Neural progenitor cell (in vitro differentiated cells): Measurements from ENCODE around the gene PHRF1. TPM values are rescaled to one million over a fixed set of nuclear protein-coding genes. Genes with fewer than 3 reads are reported as not detected.

ENCODE experiments used
- DNase-seq: peaks from one replicate; pipeline ENCODE4 v3.0.0-alpha.2; 2016; ENCODE audit warnings: low spot score
- H2AFZ ChIP-seq: fragments of 200-600 bp; sonication (generic); replicated peaks from 2 replicates; pipeline ENCODE4 v1.6.1; 2016; ENCODE audit warnings: antibody characterized with exemption
- H3F3A ChIP-seq: fragments of 200-600 bp; sonication (generic); 2 replicates; pipeline ENCODE4 v1.6.1; 2016; ENCODE audit warnings: antibody characterized with exemption, low read depth
- H3K27ac ChIP-seq: fragments of 200-600 bp; sonication (generic); 2 replicates; pipeline ENCODE4 v1.5.1; 2016; ENCODE audit warnings: mild to moderate bottlenecking
- H3K27me3 ChIP-seq: fragments of 200-600 bp; sonication (generic); 2 replicates; pipeline ENCODE4 v1.6.1; 2016; ENCODE audit warnings: mild to moderate bottlenecking, moderate library complexity
- H3K36me3 ChIP-seq: fragments of 200-600 bp; sonication (generic); 2 replicates; pipeline ENCODE4 v1.5.1; 2016
- H3K4me1 ChIP-seq: fragments of 200-600 bp; sonication (generic); 2 replicates; pipeline ENCODE4 v1.6.1; 2016; ENCODE audit warnings: mixed run types
- H3K4me2 ChIP-seq: fragments of 200-600 bp; sonication (generic); 2 replicates; pipeline ENCODE4 v1.6.1; 2016
- H3K4me3 ChIP-seq: fragments of 200-600 bp; sonication (generic); 2 replicates; pipeline ENCODE4 v1.5.1; 2016
- H3K79me2 ChIP-seq: fragments of 200-600 bp; sonication (generic); 2 replicates; pipeline ENCODE4 v1.6.1; 2016; ENCODE audit warnings: low read depth
- H3K9ac ChIP-seq: fragments of 200-600 bp; sonication (generic); 2 replicates; pipeline ENCODE4 v1.6.1; 2016
- H3K9me3 ChIP-seq: fragments of 200-600 bp; sonication (generic); 2 replicates; pipeline ENCODE4 v1.5.1; 2016; ENCODE audit warnings: low read depth
- H4K20me1 ChIP-seq: fragments of 200-600 bp; sonication (generic); 2 replicates; pipeline ENCODE4 v1.6.1; 2016; ENCODE audit warnings: low read depth
- H3K27ac Mint-ChIP-seq: 3 replicates; pipeline ENCODE4 v1.8.0; 2021; ENCODE audit warnings: mixed read lengths
- H3K27me3 Mint-ChIP-seq: 2 replicates; pipeline ENCODE4 v1.8.0; 2022; ENCODE audit warnings: low read depth, mild to moderate bottlenecking, inconsistent platforms, moderate library complexity, mixed read lengths; ENCODE audit not compliant: insufficient read depth
- H3K36me3 Mint-ChIP-seq: 3 replicates; pipeline ENCODE4 v1.8.0; 2021; ENCODE audit warnings: mixed read lengths
- H3K4me1 Mint-ChIP-seq: 3 replicates; pipeline ENCODE4 v1.8.0; 2021; ENCODE audit warnings: mixed read lengths
- H3K4me3 Mint-ChIP-seq: 3 replicates; pipeline ENCODE4 v1.8.0; 2021; ENCODE audit warnings: mild to moderate bottlenecking, moderate library complexity, mixed read lengths
- H3K9me3 Mint-ChIP-seq: 3 replicates; pipeline ENCODE4 v1.8.0; 2020; ENCODE audit warnings: mixed read lengths
- EZH2 ChIP-seq: fragments of 200-600 bp; sonication (generic); IDR thresholded peaks from 2 replicates; pipeline ENCODE4 v1.6.1; 2017; ENCODE audit warnings: antibody characterized with exemption, mild to moderate bottlenecking, moderate library complexity
- EZH2phosphoT487 ChIP-seq: fragments of 200-600 bp; sonication (generic); IDR thresholded peaks from 2 replicates; pipeline ENCODE4 v1.6.1; 2017; ENCODE audit warnings: antibody characterized with exemption
- total RNA-seq: library from RNA; depleted of rRNA; stranded (reverse); fragments of >200 nt; gene quantifications from 2 replicates; pipeline ENCODE4 v1.2.3, GENCODE V29; 2015; ENCODE audit warnings: low replicate concordance
- TF ChIP-seq, protein P1 (sequence below): fragments of 200-600 bp; sonication (generic); IDR thresholded peaks from 2 replicates; pipeline ENCODE4 v1.5.1; 2017; ENCODE audit warnings: antibody characterized with exemption, mild to moderate bottlenecking

Gene PHRF1
- total RNA-seq, 1 donor from 2014 or later: 9.8 TPM

DNA sequence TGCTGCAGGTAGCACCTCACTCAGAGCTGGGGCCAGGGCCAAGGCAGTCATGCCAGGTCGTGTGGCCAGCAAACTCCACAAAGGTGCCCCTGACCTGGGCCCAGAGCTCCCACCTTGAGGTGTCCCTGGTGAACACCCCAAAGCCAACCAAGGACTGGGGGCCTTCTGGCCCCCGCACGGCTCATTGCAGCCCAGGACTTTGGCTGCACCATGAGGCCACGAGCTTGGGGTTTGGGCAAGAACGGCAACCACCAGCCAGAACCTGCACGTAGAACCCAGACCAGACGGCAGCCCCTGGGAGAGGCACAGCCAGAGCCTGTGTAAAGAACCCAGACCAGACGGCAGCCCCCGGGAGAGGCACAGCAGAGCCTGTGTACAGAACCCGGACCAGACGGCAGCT lies 31.1 kb upstream of the PHRF1 start:
- Histone ChIP-seq H3K27ac (no peak overlapping the region), H3K27me3 (no peaks in the 10 kb centered on the region), H3K4me1 (peaks cover 8% of the 10 kb centered on the region), H3F3A (no peaks in the 10 kb centered on the region), H3K4me3 (no peak overlapping the region), H3K4me2 (no peak overlapping the region), H2AFZ (no peak overlapping the region), H3K9me3 (no peaks in the 10 kb centered on the region), H3K9ac (no peak overlapping the region), H3K79me2 (no peaks in the 10 kb centered on the region), H3K36me3 (no peaks in the 10 kb centered on the region), H4K20me1 (no peaks in the 10 kb centered on the region)
- Mint-ChIP-seq H3K36me3 (peaks cover 2% of the 10 kb centered on the region), H3K9me3 (no peaks in the 10 kb centered on the region), H3K27me3 (peaks cover 5% of the 10 kb centered on the region), H3K4me3 (no peak overlapping the region), H3K27ac (no peak overlapping the region), H3K4me1 (peaks cover 9% of the 10 kb centered on the region)
- DNase-seq: no peak
- TF ChIP-seq EZH2: no peak
- TF ChIP-seq, protein P1, sequence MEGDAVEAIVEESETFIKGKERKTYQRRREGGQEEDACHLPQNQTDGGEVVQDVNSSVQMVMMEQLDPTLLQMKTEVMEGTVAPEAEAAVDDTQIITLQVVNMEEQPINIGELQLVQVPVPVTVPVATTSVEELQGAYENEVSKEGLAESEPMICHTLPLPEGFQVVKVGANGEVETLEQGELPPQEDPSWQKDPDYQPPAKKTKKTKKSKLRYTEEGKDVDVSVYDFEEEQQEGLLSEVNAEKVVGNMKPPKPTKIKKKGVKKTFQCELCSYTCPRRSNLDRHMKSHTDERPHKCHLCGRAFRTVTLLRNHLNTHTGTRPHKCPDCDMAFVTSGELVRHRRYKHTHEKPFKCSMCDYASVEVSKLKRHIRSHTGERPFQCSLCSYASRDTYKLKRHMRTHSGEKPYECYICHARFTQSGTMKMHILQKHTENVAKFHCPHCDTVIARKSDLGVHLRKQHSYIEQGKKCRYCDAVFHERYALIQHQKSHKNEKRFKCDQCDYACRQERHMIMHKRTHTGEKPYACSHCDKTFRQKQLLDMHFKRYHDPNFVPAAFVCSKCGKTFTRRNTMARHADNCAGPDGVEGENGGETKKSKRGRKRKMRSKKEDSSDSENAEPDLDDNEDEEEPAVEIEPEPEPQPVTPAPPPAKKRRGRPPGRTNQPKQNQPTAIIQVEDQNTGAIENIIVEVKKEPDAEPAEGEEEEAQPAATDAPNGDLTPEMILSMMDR: no peak
- TF ChIP-seq EZH2phosphoT487: no peak

DNA sequence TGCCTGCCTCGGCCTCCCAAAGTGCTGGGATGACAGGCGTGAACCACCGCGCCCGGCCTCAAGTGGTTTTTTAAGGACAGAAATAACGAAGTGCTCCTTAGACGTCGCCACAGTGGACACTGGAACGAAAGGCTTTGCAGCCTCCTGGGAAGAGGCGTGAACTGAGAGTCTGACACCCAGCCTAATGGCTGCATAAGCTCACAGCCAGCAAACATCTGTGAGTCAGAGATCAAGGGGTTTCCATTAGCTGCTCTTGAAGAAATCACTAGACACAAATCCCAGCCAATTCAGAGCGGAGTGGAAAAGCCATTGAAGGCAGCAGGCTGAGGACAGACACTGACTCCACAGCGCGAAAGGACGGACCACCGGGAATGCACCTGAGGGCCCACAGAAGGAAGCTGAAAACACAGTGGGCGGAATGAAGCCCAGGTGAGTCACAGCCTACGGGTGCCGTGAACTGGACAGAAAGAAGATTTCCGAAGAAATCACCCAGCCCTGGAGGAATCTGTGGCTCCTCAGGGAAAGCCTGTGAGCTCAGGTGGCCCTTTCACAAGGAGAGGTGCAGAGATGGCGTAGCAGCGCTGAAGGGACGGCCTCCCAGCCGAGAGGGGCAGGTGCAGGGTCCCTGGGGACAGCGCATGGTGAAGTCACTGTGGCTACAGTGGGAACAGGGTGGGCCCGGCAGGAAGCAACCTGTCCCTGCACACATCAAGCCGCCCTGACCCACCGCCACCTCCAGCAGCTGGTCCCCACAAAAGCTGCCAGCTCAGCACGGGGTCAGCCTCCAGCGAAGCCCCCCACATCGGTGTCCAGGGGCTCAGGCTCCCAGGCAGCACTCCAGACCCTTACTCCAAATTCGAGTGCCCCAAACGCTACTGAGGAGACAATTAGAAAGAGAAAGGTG lies 27.3 kb upstream of the PHRF1 start:
- peak overlapping the region; percentile 91 for H3K27ac Mint-ChIP-seq
- TF ChIP-seq EZH2phosphoT487 (no peak), EZH2 (no peak)
- TF ChIP-seq, protein P1: no peak
- Histone ChIP-seq H3F3A (no peaks in the 10 kb centered on the region), H4K20me1 (no peaks in the 10 kb centered on the region), H3K4me2 (no peak overlapping the region), H3K9ac (no peak overlapping the region), H3K36me3 (no peaks in the 10 kb centered on the region), H2AFZ (no peak overlapping the region), H3K9me3 (no peaks in the 10 kb centered on the region), H3K27me3 (no peaks in the 10 kb centered on the region), H3K27ac (no peak overlapping the region), H3K79me2 (no peaks in the 10 kb centered on the region), H3K4me3 (no peak overlapping the region), H3K4me1 (no peaks in the 10 kb centered on the region)
- H3K9me3 Mint-ChIP-seq: no peaks in the 10 kb centered on the region
- H3K36me3 Mint-ChIP-seq: no peaks in the 10 kb centered on the region
- H3K4me3 Mint-ChIP-seq: peak overlapping the region; percentile 71
- H3K27me3 Mint-ChIP-seq: peaks cover 5% of the 10 kb centered on the region
- peaks cover 13% of the 10 kb centered on the region for H3K4me1 Mint-ChIP-seq
- DNase-seq: no peak

DNA sequence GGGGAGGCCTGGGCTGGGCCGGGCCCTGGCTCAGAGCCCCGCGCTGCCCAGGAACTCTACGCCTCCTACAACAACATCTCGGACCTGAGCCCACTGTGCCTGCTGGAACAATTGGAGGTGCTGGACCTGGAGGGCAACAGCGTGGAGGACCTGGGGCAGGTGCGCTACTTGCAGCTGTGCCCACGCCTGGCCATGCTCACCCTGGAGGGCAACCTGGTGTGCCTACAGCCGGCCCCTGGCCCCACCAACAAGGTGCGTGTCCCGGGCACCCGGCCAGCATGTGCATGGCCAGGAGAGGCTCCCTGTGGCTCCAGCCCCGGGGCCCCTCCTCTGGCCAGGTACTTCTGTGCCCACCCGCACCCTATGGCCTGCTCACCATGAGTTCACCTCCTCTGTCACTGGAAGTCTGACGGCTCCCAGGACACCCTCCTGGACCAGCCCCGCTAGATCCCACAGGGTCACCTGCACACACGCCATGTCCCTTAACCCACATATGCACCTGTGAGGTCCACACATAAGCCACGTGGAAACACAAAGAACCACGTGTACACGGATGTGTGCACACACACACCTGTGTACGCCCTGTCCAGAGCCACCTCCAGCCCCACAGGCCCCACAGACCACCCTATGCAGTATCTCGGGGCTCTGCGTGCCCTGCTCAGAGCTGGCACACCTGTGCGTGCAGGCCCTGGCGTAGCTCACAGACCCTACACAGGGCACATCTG lies 26.1 kb upstream of the PHRF1 start:
- TF ChIP-seq, protein P1: no peak
- TF ChIP-seq EZH2phosphoT487: no peak
- TF ChIP-seq EZH2: no peak
- Histone ChIP-seq H3K27me3 (peaks cover 9% of the 10 kb centered on the region), H4K20me1 (no peaks in the 10 kb centered on the region), H3K27ac (no peak overlapping the region), H3K36me3 (no peaks in the 10 kb centered on the region), H3F3A (no peaks in the 10 kb centered on the region), H3K9ac (no peak overlapping the region), H3K4me3 (no peak overlapping the region), H3K79me2 (no peaks in the 10 kb centered on the region), H2AFZ (no peak overlapping the region), H3K4me2 (no peak overlapping the region), H3K9me3 (no peaks in the 10 kb centered on the region), H3K4me1 (peaks cover 3% of the 10 kb centered on the region)
- DNase-seq: no peak
- Mint-ChIP-seq H3K9me3 (no peaks in the 10 kb centered on the region), H3K4me3 (no peak overlapping the region), H3K36me3 (no peaks in the 10 kb centered on the region), H3K27ac (peak overlapping the region; percentile 42), H3K27me3 (peaks cover 5% of the 10 kb centered on the region), H3K4me1 (peaks cover 13% of the 10 kb centered on the region)
